GM11168 (cell line): ENCODE data around the gene CFAP92.

Experiments used
- in situ Hi-C: fragments of 300-500 bp; cut with MboI; formaldehyde crosslinking; loops from one replicate; pipeline ENCODE4 v1.12.0; 2022; ENCODE audit warnings: low sequenced_read_pairs; ENCODE audit not compliant: unreplicated experiment

The CFAP92 gene

GRCh38 chr3:128992926-128993460 lies 883 bp downstream of the CFAP92 start:
- in situ Hi-C loops, result no loop called here

GRCh38 chr3:128991355-128991895 lies 2.5 kb downstream of the CFAP92 start:
- in situ Hi-C loops, result no loop called here

- in situ Hi-C loops, result no loop called here
Observed at GRCh38 chr3:128988286-128988685, 5.6 kb downstream of the CFAP92 start.

- in situ Hi-C loops, result no loop called here
Observed at GRCh38 chr3:128987302-128988100, 6.4 kb downstream of the CFAP92 start.

- in situ Hi-C loops, result no loop called here
Observed at GRCh38 chr3:128984596-128984995, 9.3 kb downstream of the CFAP92 start.

GRCh38 chr3:128983293-128984069 lies 10.4 kb downstream of the CFAP92 start:
- in situ Hi-C loops, result no loop called here

- in situ Hi-C loops, result no loop called here
Observed at GRCh38 chr3:128975276-128975675, 18.6 kb downstream of the CFAP92 start.

GRCh38 chr3:128973988-128974564 lies 19.8 kb downstream of the CFAP92 start:
- in situ Hi-C loops, result no loop called here

GRCh38 chr3:128971421-128972100 lies 22.3 kb downstream of the CFAP92 start:
- in situ Hi-C loops, result no loop called here

GRCh38 chr3:128970740-128971047 lies 23.2 kb downstream of the CFAP92 start:
- in situ Hi-C loops, result no loop called here

- in situ Hi-C loops, result loop anchor here (10.0 kb wide), 1 partner anchor 275 kb away; the partner anchor contains the start of gene COPG1
Observed at GRCh38 chr3:128969993-128970739, 23.7 kb downstream of the CFAP92 start.

- in situ Hi-C loops, result loop anchor here (10.0 kb wide), 1 partner anchor 277 kb away; the partner anchor contains the start of gene COPG1
Observed at GRCh38 chr3:128967748-128968355, 26.0 kb downstream of the CFAP92 start.

GRCh38 chr3:128965818-128966217 lies 28.1 kb downstream of the CFAP92 start:
- in situ Hi-C loops, result loop anchor here (10.0 kb wide), 1 partner anchor 279 kb away; the partner anchor contains the start of gene COPG1

- in situ Hi-C loops, result loop anchor here (10.0 kb wide), 1 partner anchor 280 kb away; the partner anchor contains the start of gene COPG1
Observed at GRCh38 chr3:128965280-128965679, 28.6 kb downstream of the CFAP92 start.

- in situ Hi-C loops, result no loop called here
Observed at GRCh38 chr3:128956440-128956839, 37.4 kb downstream of the CFAP92 start.

GRCh38 chr3:128950223-128950938 lies 43.5 kb downstream of the CFAP92 start:
- in situ Hi-C loops, result no loop called here

- in situ Hi-C loops, result no loop called here
Observed at GRCh38 chr3:128949158-128949557, 44.7 kb downstream of the CFAP92 start.

- in situ Hi-C loops, result no loop called here
Observed at GRCh38 chr3:128946411-128946810, 47.5 kb downstream of the CFAP92 start.
